Muscle layer of duodenum (tissue), 2 donors: Measurements from ENCODE around the gene SPDYE6.
"Not testable (repeated sequence)": the region's sequence is repeated elsewhere in the genome, so short reads cannot be mapped to it uniquely, and the experiment has no call there.

Experiments used
- H3K27ac ChIP-seq: one replicate; pipeline ENCODE4 v1.7.0; 2013; ENCODE audit warnings: mild to moderate bottlenecking, low read length
- H3K27me3 ChIP-seq: one replicate; pipeline ENCODE4 v1.7.0; 2013; ENCODE audit warnings: low read depth, mild to moderate bottlenecking, control low read depth, low read length
- H3K36me3 ChIP-seq, 2 donors: one replicate each; pipeline ENCODE4 v1.7.0; 2013; ENCODE audit warnings: low read length in 2 of 2, control low read depth in 1 of 2, mild to moderate bottlenecking in 1 of 2; ENCODE audit not compliant: insufficient read depth in 2 of 2, control insufficient read depth in 1 of 2
- H3K4me1 ChIP-seq, 2 donors: one replicate each; pipeline ENCODE4 v1.7.0; 2013; ENCODE audit warnings: low read length in 2 of 2, mild to moderate bottlenecking in 2 of 2, control low read depth in 1 of 2, moderate library complexity in 1 of 2; ENCODE audit not compliant: insufficient read depth in 2 of 2, control insufficient read depth in 1 of 2
- H3K4me3 ChIP-seq, 2 donors: one replicate each; pipeline ENCODE4 v1.7.0; 2013; ENCODE audit warnings: low read length in 2 of 2, low read depth in 1 of 2, mild to moderate bottlenecking in 1 of 2
- H3K9me3 ChIP-seq, 2 donors: one replicate each; pipeline ENCODE4 v1.7.0; 2013; ENCODE audit warnings: low read length in 2 of 2, control low read depth in 1 of 2, mild to moderate bottlenecking in 1 of 2; ENCODE audit not compliant: control insufficient read depth in 1 of 2
- donor health status: healthy.

The SPDYE6 gene

GRCh38 chr7:102310414-102310815 is 45.8 kb downstream of the SPDYE6 start:
- no peaks in the 10 kb centered on the region for H3K4me1 ChIP-seq
- H3K27me3 ChIP-seq, result no peaks in the 10 kb centered on the region
- peaks cover 0 to 3% of the 10 kb centered on the region in 2 donors for H3K36me3 ChIP-seq
- H3K9me3 ChIP-seq, result no peaks in the 10 kb centered on the region
- H3K4me3 ChIP-seq, result no peak overlapping the region
- no peak overlapping the region for H3K27ac ChIP-seq

- H3K36me3 ChIP-seq, result peaks cover 0 to 3% of the 10 kb centered on the region in 2 donors
- H3K27ac ChIP-seq, result no peak overlapping the region
- no peaks in the 10 kb centered on the region for H3K9me3 ChIP-seq
- no peaks in the 10 kb centered on the region for H3K4me1 ChIP-seq
- H3K27me3 ChIP-seq, result no peaks in the 10 kb centered on the region
- no peak overlapping the region for H3K4me3 ChIP-seq
Measured at GRCh38 chr7:102306916-102307677, 49.1 kb downstream of the SPDYE6 start.

DNA sequence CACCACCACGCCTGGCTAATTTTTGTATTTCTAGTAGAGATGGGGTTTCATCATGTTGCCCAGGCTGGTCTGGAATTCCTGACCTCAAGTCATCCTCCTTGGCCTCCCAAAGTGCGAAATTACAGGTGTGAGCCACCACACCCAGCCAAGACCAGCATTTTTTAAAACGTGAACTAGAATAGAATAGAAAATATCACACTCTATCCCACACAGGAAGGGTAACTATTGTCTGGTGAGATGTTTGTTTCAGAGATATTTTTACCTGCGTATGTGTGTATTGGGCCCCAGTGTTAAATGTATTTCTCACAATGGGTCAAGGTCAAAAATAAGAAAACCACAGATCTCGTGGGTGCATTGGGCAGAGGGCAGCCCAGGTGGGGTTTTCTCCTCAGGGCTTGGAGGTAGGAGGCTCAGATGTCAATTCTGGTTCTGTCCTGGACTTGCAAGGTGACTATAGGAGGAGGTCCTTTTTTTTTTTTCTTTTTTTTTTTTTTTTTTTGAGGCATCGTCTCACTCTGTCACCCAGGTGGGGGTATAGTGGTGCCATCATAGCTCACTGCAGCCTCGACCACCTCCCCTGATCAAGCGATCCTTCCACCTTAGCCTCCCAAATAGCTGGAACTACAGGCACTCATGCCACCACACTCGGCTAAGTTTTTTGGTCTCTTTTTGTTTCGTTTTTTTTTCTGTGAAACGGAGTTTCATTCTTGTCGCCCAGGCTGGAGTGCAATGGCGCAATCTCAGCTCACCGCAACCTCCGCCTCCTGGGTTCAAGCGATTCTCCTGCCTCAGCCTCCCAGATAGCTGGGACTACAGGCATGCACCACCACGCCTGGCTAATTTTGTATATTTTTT is 50.6 kb downstream of the SPDYE6 start:
- Histone ChIP-seq H3K36me3 (peaks cover 0 to 3% of the 10 kb centered on the region in 2 donors), H3K9me3 (no peaks in the 10 kb centered on the region), H3K4me3 (no peak overlapping the region), H3K27ac (no peak overlapping the region), H3K27me3 (no peaks in the 10 kb centered on the region), H3K4me1 (peaks cover 0 to under 1% of the 10 kb centered on the region in 2 donors)

DNA sequence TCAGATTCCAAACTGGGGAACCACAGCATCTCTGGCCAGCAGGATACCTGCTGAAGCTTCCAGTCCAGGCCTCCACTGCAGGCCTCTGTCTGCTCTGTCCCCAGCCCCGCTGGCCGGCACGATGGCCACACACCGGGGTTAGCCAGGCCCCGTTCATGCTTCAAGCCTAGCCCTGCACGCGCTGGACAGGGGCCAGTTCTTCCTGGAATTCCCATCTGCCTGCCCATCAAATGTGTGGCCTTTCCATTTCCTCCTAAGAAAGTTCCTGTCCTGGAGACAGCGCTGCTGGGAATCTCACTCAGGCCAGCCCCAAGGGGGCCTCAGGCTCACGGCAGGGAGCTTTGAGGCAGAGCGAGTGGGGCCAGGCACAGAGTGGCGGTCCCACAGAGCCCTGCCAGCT is 51.6 kb downstream of the SPDYE6 start:
- Histone ChIP-seq H3K27me3 (no peaks in the 10 kb centered on the region), H3K27ac (no peak overlapping the region), H3K4me1 (peaks cover 0 to 6% of the 10 kb centered on the region in 2 donors)

GRCh38 chr7:102303669-102304422 is 52.4 kb downstream of the SPDYE6 start:
- Histone ChIP-seq H3K4me3 (no peak overlapping the region), H3K27ac (no peak overlapping the region), H3K36me3 (peaks cover 0 to 3% of the 10 kb centered on the region in 2 donors), H3K27me3 (no peaks in the 10 kb centered on the region), H3K4me1 (peaks cover 0 to 6% of the 10 kb centered on the region in 2 donors), H3K9me3 (no peaks in the 10 kb centered on the region)

More for the DNA sequence above, 51.6 kb downstream of the SPDYE6 start:
- Histone ChIP-seq H3K9me3 (no peaks in the 10 kb centered on the region), H3K4me3 (no peak overlapping the region), H3K36me3 (peaks cover 0 to 3% of the 10 kb centered on the region in 2 donors)

DNA sequence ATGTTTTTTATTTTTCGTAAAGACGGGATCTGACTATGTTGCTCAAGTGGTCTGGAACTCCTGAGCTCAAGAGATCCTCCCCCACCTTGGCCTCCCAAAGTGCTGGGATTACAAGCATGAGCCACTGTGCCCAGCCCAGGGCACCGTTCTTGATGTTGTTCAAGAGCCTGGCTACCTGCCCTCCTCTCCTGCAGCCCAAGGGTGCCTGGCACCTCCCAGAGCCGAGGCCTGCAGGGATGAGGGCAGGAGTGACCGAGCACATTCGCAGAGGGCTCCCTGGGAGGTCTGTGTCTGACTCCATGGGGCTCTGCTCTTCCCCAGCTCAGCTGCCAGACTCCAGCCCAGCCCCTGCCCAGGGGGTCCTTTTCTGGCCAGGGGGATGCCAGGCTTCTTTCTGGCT is 54.2 kb downstream of the SPDYE6 start:
- Histone ChIP-seq H3K27me3 (no peaks in the 10 kb centered on the region), H3K4me3 (no peak overlapping the region), H3K36me3 (no peaks in the 10 kb centered on the region), H3K9me3 (no peaks in the 10 kb centered on the region), H3K27ac (no peak overlapping the region), H3K4me1 (peaks cover 0 to 6% of the 10 kb centered on the region in 2 donors)

DNA sequence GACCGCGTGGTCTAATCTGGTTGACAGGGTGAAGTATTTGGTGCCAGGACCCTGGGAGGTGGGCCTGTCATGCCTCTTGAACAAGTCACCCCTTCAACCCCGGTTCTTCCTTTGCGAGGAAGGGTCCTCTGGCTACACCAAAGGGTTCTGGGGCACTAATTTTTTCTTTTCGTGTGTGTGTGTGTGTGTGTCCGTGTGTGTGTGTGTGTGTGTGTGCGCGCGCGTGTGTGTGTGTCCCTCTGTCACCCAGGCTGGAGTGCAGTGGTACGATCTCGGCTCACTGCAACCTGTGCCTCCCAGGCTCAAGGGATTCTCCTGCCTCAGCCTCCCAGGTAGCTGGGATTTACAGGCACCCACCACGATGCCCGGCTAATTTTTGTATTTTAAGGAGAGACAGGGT is 54.9 kb downstream of the SPDYE6 start:
- not testable (repeated sequence) for H3K27ac ChIP-seq, H3K36me3 ChIP-seq, H3K4me3 ChIP-seq, H3K4me1 ChIP-seq, H3K27me3 ChIP-seq, H3K9me3 ChIP-seq

- no peaks in the 10 kb centered on the region for H3K36me3 ChIP-seq
- H3K9me3 ChIP-seq, result no peaks in the 10 kb centered on the region
- peaks cover 0 to 6% of the 10 kb centered on the region in 2 donors for H3K4me1 ChIP-seq
- H3K27me3 ChIP-seq, result no peaks in the 10 kb centered on the region
- H3K27ac ChIP-seq, result no peak overlapping the region
- peak overlapping the region in 1 of 2 donors; percentile 32 for H3K4me3 ChIP-seq
Measured at GRCh38 chr7:102300643-102301221, 55.5 kb downstream of the SPDYE6 start.

- peaks cover 0 to 6% of the 10 kb centered on the region in 2 donors for H3K4me1 ChIP-seq
- no peaks in the 10 kb centered on the region for H3K9me3 ChIP-seq
- no peaks in the 10 kb centered on the region for H3K36me3 ChIP-seq
- H3K4me3 ChIP-seq, result no peak overlapping the region
- H3K27me3 ChIP-seq, result no peaks in the 10 kb centered on the region
- no peak overlapping the region for H3K27ac ChIP-seq
Measured at GRCh38 chr7:102297487-102298218, 58.6 kb downstream of the SPDYE6 start.

DNA sequence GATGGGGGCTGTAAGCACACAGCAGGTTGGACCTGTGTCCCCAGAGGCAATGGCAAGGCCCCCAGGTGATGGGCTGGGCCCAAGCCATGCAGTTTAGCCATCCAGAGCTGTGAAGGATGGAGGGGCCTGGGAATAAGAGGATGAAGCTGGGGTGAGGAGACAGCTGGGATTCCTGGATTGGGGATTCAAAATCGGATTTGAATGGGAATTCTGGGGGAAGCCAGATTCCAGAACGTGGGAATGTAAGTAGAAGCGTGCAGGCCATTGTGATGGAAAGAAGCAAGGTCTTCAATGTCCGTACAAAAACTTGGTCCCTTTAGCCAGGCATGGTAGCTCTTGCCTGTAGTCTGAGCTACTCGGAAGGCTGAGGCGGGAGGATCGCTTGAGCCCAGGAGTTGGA is 59.7 kb downstream of the SPDYE6 start:
- Histone ChIP-seq H3K27me3 (no peaks in the 10 kb centered on the region), H3K36me3 (no peaks in the 10 kb centered on the region), H3K4me3 (no peak overlapping the region), H3K27ac (no peak overlapping the region), H3K9me3 (no peaks in the 10 kb centered on the region), H3K4me1 (peaks cover 0 to 6% of the 10 kb centered on the region in 2 donors)
